Thyroid gland (tissue), 4 donors: ENCODE measurements around the gene FBH1. TPM values are rescaled to one million over a fixed set of nuclear protein-coding genes. Genes with fewer than 3 reads are reported as not detected.

Source experiments
- DNase-seq, 2 donors: peaks; one replicate each; pipeline ENCODE4 v3.0.0-alpha.2; 2019
- H3K27ac ChIP-seq, 3 donors: fragments of 200-600 bp; sonication (generic); 1 replicate in 2 of 3; 2 replicates in 1 of 3; pipeline ENCODE4 v1.5.1; 2016 to 2019; ENCODE audit warnings: mild to moderate bottlenecking in 1 of 3, moderate library complexity in 1 of 3
- H3K27me3 ChIP-seq: fragments of 200-600 bp; sonication (generic); one replicate; pipeline ENCODE4 v1.5.1; 2019
- H3K36me3 ChIP-seq, 2 donors: fragments of 200-600 bp; sonication (generic); one replicate each; pipeline ENCODE4 v1.5.1; 2016 to 2019
- H3K4me1 ChIP-seq, 2 donors: fragments of 200-600 bp; sonication (generic); one replicate each; pipeline ENCODE4 v1.5.1; 2017 to 2019
- H3K4me3 ChIP-seq, 3 donors: fragments of 200-600 bp; sonication (generic); replicated peaks in 1 of 3; 1 replicate in 2 of 3; 2 replicates in 1 of 3; pipeline ENCODE4 v1.5.1; 2016; ENCODE audit warnings: mild to moderate bottlenecking in 1 of 3
- H3K9me3 ChIP-seq: fragments of 200-600 bp; sonication (generic); one replicate; pipeline ENCODE4 v1.5.1; 2017
- POLR2A ChIP-seq, 2 donors: fragments of 450-650 bp; IDR thresholded peaks; one replicate each; pipeline ENCODE4 v1.6.1; 2017; ENCODE audit warnings: antibody characterized with exemption in 2 of 2, mild to moderate bottlenecking in 2 of 2, moderate library complexity in 1 of 2
- WGBS, 2 donors: methylation state at CpG; one replicate each; pipeline ENCODE4 v1.1.5; 2017; 5-methylcytosine and 5-hydroxymethylcytosine counted together
- intact Hi-C: fragments of 100-400 bp; cut with DNase I; formaldehyde crosslinking; loops from one replicate; pipeline ENCODE4 v1.15.1; 2023
- total RNA-seq, 4 donors: library from RNA; depleted of rRNA; stranded (reverse); fragments of >200 nt; gene quantifications; one replicate each; pipeline ENCODE4 v1.2.3, GENCODE V29; 2016
- TF ChIP-seq, protein P1 (sequence below), 6 experiments: fragments of 200-600 bp in 3 of 6; fragments of 450-650 bp in 3 of 6; sonication (generic) in 3 of 6; IDR thresholded peaks; one replicate each; pipeline ENCODE4 v1.5.1; 2016 to 2019; ENCODE audit warnings: antibody characterized with exemption in 6 of 6, mild to moderate bottlenecking in 2 of 6, inconsistent platforms in 1 of 6, moderate library complexity in 1 of 6

FBH1 gene
- total RNA-seq, 4 donors from 2014 or later = 88.3 to 100 (median 94.8) TPM

DNA sequence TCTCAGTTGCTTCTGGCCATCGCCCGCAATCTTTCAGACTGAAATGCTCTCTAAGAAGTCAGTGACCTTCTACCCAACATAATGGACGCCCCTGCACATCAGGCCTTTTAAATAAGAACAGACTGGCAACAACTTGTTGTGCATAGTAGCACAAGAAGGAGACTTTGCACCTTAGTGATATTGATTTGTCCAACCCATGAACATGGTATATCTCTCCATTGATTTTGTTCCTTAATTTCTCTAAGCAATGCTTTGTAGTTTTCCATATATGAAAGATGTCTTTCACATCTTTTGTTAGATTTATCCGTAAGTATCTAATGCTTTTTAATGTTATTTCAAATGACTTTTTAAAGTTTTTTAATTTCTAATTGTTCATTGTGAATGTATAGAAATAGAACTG, 83.0 kb downstream of the FBH1 start:
- no peaks in the 10 kb centered on the region for H3K9me3 ChIP-seq
- TF ChIP-seq, protein P1, sequence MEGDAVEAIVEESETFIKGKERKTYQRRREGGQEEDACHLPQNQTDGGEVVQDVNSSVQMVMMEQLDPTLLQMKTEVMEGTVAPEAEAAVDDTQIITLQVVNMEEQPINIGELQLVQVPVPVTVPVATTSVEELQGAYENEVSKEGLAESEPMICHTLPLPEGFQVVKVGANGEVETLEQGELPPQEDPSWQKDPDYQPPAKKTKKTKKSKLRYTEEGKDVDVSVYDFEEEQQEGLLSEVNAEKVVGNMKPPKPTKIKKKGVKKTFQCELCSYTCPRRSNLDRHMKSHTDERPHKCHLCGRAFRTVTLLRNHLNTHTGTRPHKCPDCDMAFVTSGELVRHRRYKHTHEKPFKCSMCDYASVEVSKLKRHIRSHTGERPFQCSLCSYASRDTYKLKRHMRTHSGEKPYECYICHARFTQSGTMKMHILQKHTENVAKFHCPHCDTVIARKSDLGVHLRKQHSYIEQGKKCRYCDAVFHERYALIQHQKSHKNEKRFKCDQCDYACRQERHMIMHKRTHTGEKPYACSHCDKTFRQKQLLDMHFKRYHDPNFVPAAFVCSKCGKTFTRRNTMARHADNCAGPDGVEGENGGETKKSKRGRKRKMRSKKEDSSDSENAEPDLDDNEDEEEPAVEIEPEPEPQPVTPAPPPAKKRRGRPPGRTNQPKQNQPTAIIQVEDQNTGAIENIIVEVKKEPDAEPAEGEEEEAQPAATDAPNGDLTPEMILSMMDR (IDR thresholded peaks at IDR 0.05) = no peak
- TF ChIP-seq POLR2A (IDR thresholded peaks at IDR 0.05) = no peak
- no peak for DNase-seq
- 75 to 95% methylated on average over 4 of the region's 4 CpGs for WGBS, 2 donors
- intact Hi-C loops = no loop called here
- no peak overlapping the region for H3K4me3 ChIP-seq
- no peaks in the 10 kb centered on the region for H3K4me1 ChIP-seq
- no peak overlapping the region for H3K27ac ChIP-seq
- no peaks in the 10 kb centered on the region for H3K27me3 ChIP-seq
- no peaks in the 10 kb centered on the region for H3K36me3 ChIP-seq

DNA sequence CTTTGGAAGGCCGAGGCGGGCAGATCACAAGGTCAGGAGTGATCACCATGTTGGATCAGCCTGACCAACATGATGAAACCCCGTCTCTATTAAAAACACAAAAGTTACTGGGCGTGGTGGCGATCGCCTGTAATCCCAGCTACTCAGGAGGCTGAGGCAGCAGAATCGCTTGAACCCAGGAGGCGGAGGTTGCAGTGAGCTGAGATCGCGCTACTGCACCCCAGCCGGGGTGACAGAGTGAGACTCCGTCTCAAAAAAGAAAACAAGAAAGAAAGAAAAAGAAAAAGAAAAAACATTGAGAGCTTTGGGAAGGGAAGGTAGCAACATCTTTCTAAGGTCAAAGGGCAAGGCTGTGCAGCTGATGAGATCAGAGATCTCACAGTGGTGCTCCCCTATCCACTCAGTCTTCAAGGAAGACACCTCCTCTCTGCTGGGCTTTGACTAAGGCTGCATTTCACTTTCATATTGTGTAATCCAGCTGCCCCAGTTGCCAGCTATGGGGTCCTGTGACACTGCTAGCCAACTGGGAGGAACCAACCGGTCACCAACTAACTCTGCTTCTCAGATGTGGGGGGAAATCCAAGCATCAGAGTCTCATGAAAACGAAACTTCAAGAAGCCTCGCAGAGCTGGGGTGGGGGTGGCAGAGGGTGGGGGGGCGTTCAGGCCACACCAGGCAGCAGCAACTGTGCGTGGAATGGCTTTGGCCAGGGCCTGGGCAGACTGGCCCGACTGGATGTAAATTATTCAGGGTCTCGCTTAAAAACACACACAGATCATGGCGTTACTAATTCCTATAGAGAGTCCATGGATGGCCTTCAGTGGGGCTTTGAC, 85.8 kb downstream of the FBH1 start:
- Histone ChIP-seq H3K4me1 (no peaks in the 10 kb centered on the region), H3K27me3 (no peaks in the 10 kb centered on the region), H3K36me3 (no peaks in the 10 kb centered on the region), H3K4me3 (peak overlapping the region in 1 of 3 donors; percentile 75), H3K27ac (peak overlapping the region; percentile 89 to 93 (median 93)), H3K9me3 (no peaks in the 10 kb centered on the region)
- DNase-seq = peak; percentile 14 to 15
- WGBS, 2 donors = 73 to 82% methylated on average over 20 of the region's 20 CpGs
- intact Hi-C loops = no loop called here
- TF ChIP-seq, protein P1 (IDR thresholded peaks at IDR 0.05) = no peak
- TF ChIP-seq POLR2A (IDR thresholded peaks at IDR 0.05) = no peak

DNA sequence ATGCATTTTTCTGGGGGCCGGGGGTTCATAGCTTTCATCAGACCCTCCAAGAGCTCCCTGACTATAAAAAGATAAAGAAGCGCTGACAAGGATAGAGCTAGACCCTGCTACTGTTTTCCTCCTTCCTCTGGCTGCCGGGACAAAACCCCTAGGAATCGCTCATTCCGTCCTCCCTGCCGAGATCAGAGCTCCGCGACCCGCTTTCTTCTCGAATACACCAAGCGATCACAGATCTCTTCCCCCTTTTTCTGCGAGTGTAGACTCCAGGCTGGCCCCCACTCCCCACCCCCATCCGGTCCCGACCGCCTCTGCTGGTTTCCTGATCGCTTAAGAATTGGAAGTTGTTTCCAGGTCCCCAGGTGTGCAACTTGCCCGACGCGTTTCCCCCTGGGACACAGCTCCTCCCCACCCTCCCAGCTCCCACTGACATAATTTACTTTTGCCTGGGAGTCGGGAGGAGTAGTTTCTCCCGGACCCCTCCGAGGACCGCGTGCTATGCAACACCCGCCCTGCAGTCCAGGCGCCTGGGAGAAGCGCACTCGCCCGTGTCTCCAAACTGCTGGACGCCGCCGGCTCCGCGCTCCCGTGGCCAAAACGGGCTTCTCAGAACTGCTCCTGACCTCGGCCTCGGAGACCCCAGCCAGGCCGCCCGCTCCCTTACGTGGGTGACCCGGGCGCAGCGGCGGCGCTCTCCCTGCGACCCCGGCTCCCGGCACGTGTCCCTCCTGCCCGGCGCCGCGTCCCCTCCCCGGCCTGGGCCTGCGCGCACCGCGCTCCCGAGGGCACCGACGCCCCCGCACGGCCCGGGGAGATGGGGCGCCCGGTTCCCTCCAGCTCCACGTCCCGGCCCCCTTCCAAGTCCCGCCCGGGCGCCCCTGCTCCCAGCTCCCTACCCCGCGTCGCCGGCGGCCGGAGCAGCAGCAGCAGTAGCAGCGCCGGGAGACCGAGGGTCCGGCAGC, 86.7 kb downstream of the FBH1 start:
- Histone ChIP-seq H3K9me3 (no peaks in the 10 kb centered on the region), H3K4me3 (peak overlapping the region; percentile 74 to 76 (median 75)), H3K36me3 (no peaks in the 10 kb centered on the region), H3K4me1 (no peaks in the 10 kb centered on the region), H3K27ac (peak overlapping the region; percentile 89 to 93 (median 93)), H3K27me3 (no peaks in the 10 kb centered on the region)
- peak; percentile 50 to 56 for DNase-seq
- WGBS, 2 donors = 4 to 9% methylated on average over 24 to 38 of the region's 82 CpGs
- intact Hi-C loops = no loop called here
- TF ChIP-seq POLR2A (IDR thresholded peaks at IDR 0.05) = peak in 1 of 2 donors; percentile 8
- TF ChIP-seq, protein P1 (IDR thresholded peaks at IDR 0.05) = no peak

DNA sequence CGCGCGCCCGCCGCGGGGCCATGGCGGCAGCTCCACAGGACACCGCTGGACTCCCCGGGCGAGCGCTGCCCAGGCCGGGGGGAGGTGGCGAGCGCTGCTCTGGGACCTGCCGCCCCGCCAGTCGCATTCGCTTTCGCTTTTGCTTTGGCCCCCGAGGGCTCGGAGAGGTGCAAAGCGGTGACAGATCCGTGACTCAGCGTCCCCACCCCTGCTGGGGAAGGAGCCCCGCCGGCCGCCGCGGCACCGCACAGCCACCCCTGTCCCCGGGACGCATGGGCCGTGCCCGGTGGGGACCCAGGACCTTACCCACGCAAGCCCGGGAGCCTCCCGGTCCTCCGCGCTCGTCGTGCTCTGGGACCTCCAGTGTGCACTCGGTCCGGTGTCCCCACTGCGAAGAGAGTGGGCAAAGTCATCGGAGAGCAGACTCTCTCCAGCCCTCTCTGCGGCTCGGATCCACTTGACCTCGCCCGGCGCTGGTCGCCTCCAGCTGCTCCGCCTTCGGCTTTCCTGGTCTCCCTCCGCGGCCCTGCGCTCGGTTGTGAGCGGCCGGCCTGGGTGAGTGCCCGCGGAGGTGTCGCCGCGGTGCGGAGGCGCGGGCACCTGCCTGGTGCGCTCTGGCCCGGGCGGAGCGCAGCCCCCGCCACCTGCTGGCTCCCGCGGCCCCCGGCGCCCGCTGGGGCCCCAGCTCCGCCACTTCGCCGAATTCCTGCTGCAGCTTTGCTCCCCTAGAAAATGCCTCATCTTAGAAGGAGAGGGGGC, 87.6 kb downstream of the FBH1 start, which contains the start of gene IL15RA:
TSS of gene IL15RA (minus strand) at position 73 of the 759 bp plus-strand sequence. CDS start at position 22, 51 bp downstream.
- H3K27me3 ChIP-seq = no peaks in the 10 kb centered on the region
- H3K27ac ChIP-seq = peak within 1 kb of the TSS; percentile 89 to 93 (median 93)
- 1 to 7% methylated on average over 3 to 18 of the region's 80 CpGs for whole genome bisulfite sequencing, 2 donors
- intact Hi-C loops = no loop called here
- H3K4me3 ChIP-seq = peak within 1 kb of the TSS; percentile 74 to 76 (median 75)
- H3K4me1 ChIP-seq = no peaks in the 10 kb centered on the region
- DNase-seq = peak; percentile 69 to 72
- no peaks in the 10 kb centered on the region for H3K9me3 ChIP-seq
- TF ChIP-seq, protein P1 (IDR thresholded peaks at IDR 0.05) = peak in 1 of 6 experiments; percentile 30
- TF ChIP-seq POLR2A (IDR thresholded peaks at IDR 0.05) = peak in 1 of 2 donors; percentile 6
- no peaks in the 10 kb centered on the region for H3K36me3 ChIP-seq
